Occipital lobe (tissue), 2 donors: ENCODE data around the gene CR1L. TPM values are rescaled to one million over a fixed set of nuclear protein-coding genes. Genes with fewer than 3 reads are reported as not detected.
A peak's percentile ranks its signal among the peaks of the same experiment; 100 is the strongest.
"Not testable (repeated sequence)": the region's sequence is repeated elsewhere in the genome, so short reads cannot be mapped to it uniquely, and the experiment has no call there.

ENCODE experiments used
- DNase-seq: peaks from one replicate; lab custom pipeline; 2025; lab: John Stamatoyannopoulos, UW
- total RNA-seq: library from RNA; depleted of rRNA; stranded (reverse); fragments of >200 nt; gene quantifications from one replicate; pipeline ENCODE4 v1.2.3, GENCODE V29; 2014

CR1L gene
- total RNA-seq, 1 donor from 2014 or later, result 0.16 TPM

- not testable (repeated sequence) for DNase-seq
These were observed 35.9 kb downstream of the CR1L start for GRCh38 chr1:207680590-207681388.

- DNase-seq, result not testable (repeated sequence)
These were observed 38.0 kb downstream of the CR1L start for GRCh38 chr1:207682872-207683434.

- not testable (repeated sequence) for DNase-seq
These were observed 45.6 kb downstream of the CR1L start for GRCh38 chr1:207690551-207690950.

GRCh38 chr1:207691010-207691409 is 46.1 kb downstream of the CR1L start:
- DNase-seq, result no peak

GRCh38 chr1:207691841-207692240 is 46.9 kb downstream of the CR1L start:
- DNase-seq, result no peak

- DNase-seq, result not testable (repeated sequence)
These were observed 47.4 kb downstream of the CR1L start for GRCh38 chr1:207692291-207692690.

GRCh38 chr1:207695891-207696290 is 51.0 kb downstream of the CR1L start:
- no peak for DNase-seq

GRCh38 chr1:207698822-207699483 is 54.0 kb downstream of the CR1L start:
- DNase-seq, result peak; percentile 5

GRCh38 chr1:207702317-207702716 is 57.4 kb downstream of the CR1L start:
- no peak for DNase-seq

GRCh38 chr1:207703712-207704111 is 58.8 kb downstream of the CR1L start:
- DNase-seq, result no peak

GRCh38 chr1:207708004-207708403 is 63.1 kb downstream of the CR1L start:
- not testable (repeated sequence) for DNase-seq

- no peak for DNase-seq
These were observed 66.4 kb downstream of the CR1L start for GRCh38 chr1:207711285-207711684.

- DNase-seq, result not testable (repeated sequence)
These were observed 67.8 kb downstream of the CR1L start for GRCh38 chr1:207712701-207713100.

GRCh38 chr1:207713529-207713928 is 68.6 kb downstream of the CR1L start:
- no peak for DNase-seq

GRCh38 chr1:207719234-207719633 is 74.3 kb downstream of the CR1L start:
- no peak for DNase-seq

- DNase-seq, result not testable (repeated sequence)
These were observed 83.4 kb downstream of the CR1L start for GRCh38 chr1:207728200-207728858.

- not testable (repeated sequence) for DNase-seq
These were observed 92.7 kb downstream of the CR1L start for GRCh38 chr1:207737503-207738157.

- DNase-seq, result not testable (repeated sequence)
These were observed 93.3 kb downstream of the CR1L start for GRCh38 chr1:207738158-207738659.

GRCh38 chr1:207740207-207740606 is 95.3 kb downstream of the CR1L start:
- no peak for DNase-seq

GRCh38 chr1:207742850-207743555 is 98.1 kb downstream of the CR1L start:
- no peak for DNase-seq
